ENCODE results near the gene TMEM236.

TMEM236 gene

DNA sequence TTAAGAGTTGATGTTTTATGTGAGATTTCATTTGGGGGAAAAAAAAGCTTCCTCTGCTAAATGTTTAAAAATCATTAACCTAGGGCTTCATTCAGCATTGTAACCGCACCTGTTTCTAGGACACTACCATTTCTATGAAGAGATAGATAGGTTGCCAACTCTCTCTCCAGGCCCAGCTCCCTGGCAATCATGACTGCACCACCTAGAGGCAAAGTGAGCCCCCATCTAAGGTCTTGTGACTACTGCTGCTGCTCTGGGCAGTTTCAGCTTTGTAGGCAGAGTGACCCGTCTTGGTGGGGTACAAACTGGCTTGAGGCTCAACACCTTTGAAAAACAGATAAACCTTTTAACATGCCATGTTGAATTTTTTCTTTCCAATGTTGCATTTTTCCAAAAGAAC is 29.9 kb downstream of the TMEM236 start:
- Histone ChIP-seq H3K36me3 (ENCODE audit: control insufficient read depth in 1 of 2, insufficient read depth in 2 of 2, low read length in 2 of 2) (no peaks in the 10 kb centered on the region), H2BK5ac (ENCODE audit: low read depth, low read length, poor library complexity) (no peak overlapping the region), H2AFZ (ENCODE audit: insufficient read depth, low read length, poor library complexity) (no peak overlapping the region), H3K4me3 (ENCODE audit: low read depth, low read length) (no peak overlapping the region), H3K27ac (ENCODE audit: low read depth, low read length) (no peak overlapping the region), H2BK120ac (ENCODE audit: insufficient read depth, low read length, poor library complexity) (no peak overlapping the region), H3K9ac (ENCODE audit: low read length) (no peak overlapping the region), H4K8ac (ENCODE audit: low read depth, low read length) (no peak overlapping the region), H3K79me1 (ENCODE audit: low read length) (no peaks in the 10 kb centered on the region), H3K79me2 (ENCODE audit: control insufficient read depth, insufficient read depth, low read length, poor library complexity) (no peaks in the 10 kb centered on the region), H3K4ac (ENCODE audit: low read depth, low read length) (no peak overlapping the region), H3K27me3 (ENCODE audit: insufficient read depth, low read length) (no peaks in the 10 kb centered on the region), H3K23ac (ENCODE audit: low read length) (no peak overlapping the region), H3K9me3 (ENCODE audit: insufficient read depth, low read depth, low read length) (no peaks in the 10 kb centered on the region), H3K4me1 (ENCODE audit: control insufficient read depth in 1 of 2, insufficient read depth in 2 of 2, low read length in 2 of 2) (peaks cover 0 to 6% of the 10 kb centered on the region in 2 experiments), H3K18ac (ENCODE audit: low read length) (no peak overlapping the region), H2AK5ac (ENCODE audit: low read length) (no peak overlapping the region), H3K4me2 (ENCODE audit: low read length) (no peak overlapping the region), H4K91ac (ENCODE audit: low read depth, low read length) (no peak overlapping the region), H3K14ac (ENCODE audit: low read length) (no peak overlapping the region), H2BK12ac (ENCODE audit: low read length) (no peak overlapping the region), H4K12ac (ENCODE audit: low read depth, low read length) (no peak overlapping the region)
- WGBS (ENCODE audit: extremely low coverage, insufficient coverage, insufficient read length), result no CpG with 5 or more reads among the region's 2 CpGs
- DNase-seq, result no peak

DNA sequence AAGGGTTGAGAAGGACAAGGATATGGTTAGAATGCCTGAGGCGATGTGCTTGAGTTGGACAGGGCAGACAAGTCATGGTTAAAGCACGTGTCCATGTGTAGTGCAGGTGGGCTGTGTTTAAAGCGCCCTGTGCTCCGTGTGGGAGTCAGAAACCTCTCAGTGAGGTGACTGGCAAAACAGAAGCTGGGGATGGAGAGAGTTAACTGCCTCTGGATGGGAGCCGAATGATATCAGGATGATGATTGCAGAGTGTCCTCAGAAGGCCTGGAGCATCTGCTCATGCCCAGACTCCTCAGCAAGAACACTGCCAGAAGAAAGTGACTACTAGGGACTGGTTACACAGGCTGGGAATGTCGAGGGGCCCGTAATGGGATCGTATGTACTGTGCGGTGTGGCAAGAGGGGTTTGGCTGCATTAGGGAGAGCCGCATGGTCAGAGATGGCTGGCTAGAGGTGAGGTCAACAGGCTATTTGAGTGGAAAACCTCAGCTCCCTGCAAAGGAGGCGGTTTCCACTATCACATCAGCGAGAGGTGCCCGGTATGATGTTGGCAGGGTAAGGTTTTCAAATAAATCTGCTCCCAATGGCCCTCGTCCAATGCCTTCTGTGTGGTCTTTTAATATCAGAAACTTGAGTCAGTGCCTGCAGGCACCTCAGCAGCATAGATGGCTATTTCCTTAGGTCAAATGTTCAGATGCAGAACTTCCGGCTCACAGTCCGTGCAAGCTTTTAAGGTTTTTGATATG is 31.1 kb downstream of the TMEM236 start:
- Histone ChIP-seq H2BK5ac (ENCODE audit: low read depth, low read length, poor library complexity) (no peak overlapping the region), H3K27me3 (ENCODE audit: insufficient read depth, low read length) (no peaks in the 10 kb centered on the region), H4K91ac (ENCODE audit: low read depth, low read length) (no peak overlapping the region), H3K27ac (ENCODE audit: low read depth, low read length) (no peak overlapping the region), H3K18ac (ENCODE audit: low read length) (no peak overlapping the region), H3K14ac (ENCODE audit: low read length) (no peak overlapping the region), H3K4me3 (ENCODE audit: low read depth, low read length) (no peak overlapping the region), H3K9me3 (ENCODE audit: insufficient read depth, low read depth, low read length) (no peaks in the 10 kb centered on the region), H4K8ac (ENCODE audit: low read depth, low read length) (no peak overlapping the region), H3K36me3 (ENCODE audit: control insufficient read depth in 1 of 2, insufficient read depth in 2 of 2, low read length in 2 of 2) (no peaks in the 10 kb centered on the region), H4K12ac (ENCODE audit: low read depth, low read length) (no peak overlapping the region), H3K9ac (ENCODE audit: low read length) (no peak overlapping the region), H3K4ac (ENCODE audit: low read depth, low read length) (no peak overlapping the region), H2BK12ac (ENCODE audit: low read length) (no peak overlapping the region), H3K79me2 (ENCODE audit: control insufficient read depth, insufficient read depth, low read length, poor library complexity) (no peaks in the 10 kb centered on the region), H3K4me2 (ENCODE audit: low read length) (no peak overlapping the region), H3K23ac (ENCODE audit: low read length) (no peak overlapping the region), H2BK120ac (ENCODE audit: insufficient read depth, low read length, poor library complexity) (no peak overlapping the region), H2AFZ (ENCODE audit: insufficient read depth, low read length, poor library complexity) (no peak overlapping the region), H3K79me1 (ENCODE audit: low read length) (peaks cover 4% of the 10 kb centered on the region), H3K4me1 (ENCODE audit: control insufficient read depth in 1 of 2, insufficient read depth in 2 of 2, low read length in 2 of 2) (peaks cover 4 to 12% of the 10 kb centered on the region in 2 experiments), H2AK5ac (ENCODE audit: low read length) (no peak overlapping the region)
- no CpG with 5 or more reads among the region's 16 CpGs for WGBS (ENCODE audit: extremely low coverage, insufficient coverage, insufficient read length)
- DNase-seq, result peak; percentile 33 to 83

GRCh38 chr10:17783751-17784150 is 31.8 kb downstream of the TMEM236 start:
- H3K18ac ChIP-seq (ENCODE audit: low read length), result no peak overlapping the region
- H4K91ac ChIP-seq (ENCODE audit: low read depth, low read length), result no peak overlapping the region
- no peak overlapping the region for H4K8ac ChIP-seq (ENCODE audit: low read depth, low read length)
- no peaks in the 10 kb centered on the region for H3K27me3 ChIP-seq (ENCODE audit: insufficient read depth, low read length)
- no peak overlapping the region for H2AFZ ChIP-seq (ENCODE audit: insufficient read depth, low read length, poor library complexity)
- no peak overlapping the region for H2BK120ac ChIP-seq (ENCODE audit: insufficient read depth, low read length, poor library complexity)
- H3K79me1 ChIP-seq (ENCODE audit: low read length), result peaks cover 4% of the 10 kb centered on the region
- no peak overlapping the region for H3K27ac ChIP-seq (ENCODE audit: low read depth, low read length)
- peak in 1 of 2 donors; percentile 31 for DNase-seq
- no peak overlapping the region for H3K23ac ChIP-seq (ENCODE audit: low read length)
- H2BK12ac ChIP-seq (ENCODE audit: low read length), result no peak overlapping the region
- no CpG with 5 or more reads among the region's 1 CpG for WGBS (ENCODE audit: extremely low coverage, insufficient coverage, insufficient read length)
- no peak overlapping the region for H3K4me3 ChIP-seq (ENCODE audit: low read depth, low read length)
- no peak overlapping the region for H2AK5ac ChIP-seq (ENCODE audit: low read length)
- no peak overlapping the region for H3K4ac ChIP-seq (ENCODE audit: low read depth, low read length)
- H3K36me3 ChIP-seq (ENCODE audit: control insufficient read depth in 1 of 2, insufficient read depth in 2 of 2, low read length in 2 of 2), result no peaks in the 10 kb centered on the region
- H3K4me2 ChIP-seq (ENCODE audit: low read length), result no peak overlapping the region
- H3K14ac ChIP-seq (ENCODE audit: low read length), result no peak overlapping the region
- H3K4me1 ChIP-seq (ENCODE audit: control insufficient read depth in 1 of 2, insufficient read depth in 2 of 2, low read length in 2 of 2), result peaks cover 4 to 13% of the 10 kb centered on the region in 2 experiments
- H3K9me3 ChIP-seq (ENCODE audit: insufficient read depth, low read depth, low read length), result no peaks in the 10 kb centered on the region
- H3K79me2 ChIP-seq (ENCODE audit: control insufficient read depth, insufficient read depth, low read length, poor library complexity), result no peaks in the 10 kb centered on the region
- no peak overlapping the region for H2BK5ac ChIP-seq (ENCODE audit: low read depth, low read length, poor library complexity)
- H3K9ac ChIP-seq (ENCODE audit: low read length), result no peak overlapping the region
- no peak overlapping the region for H4K12ac ChIP-seq (ENCODE audit: low read depth, low read length)

GRCh38 chr10:17784688-17785087 is 32.7 kb downstream of the TMEM236 start:
- Histone ChIP-seq H3K79me2 (ENCODE audit: control insufficient read depth, insufficient read depth, low read length, poor library complexity) (no peaks in the 10 kb centered on the region), H3K9me3 (ENCODE audit: insufficient read depth, low read depth, low read length) (no peaks in the 10 kb centered on the region), H3K4ac (ENCODE audit: low read depth, low read length) (no peak overlapping the region), H4K12ac (ENCODE audit: low read depth, low read length) (no peak overlapping the region), H3K9ac (ENCODE audit: low read length) (no peak overlapping the region), H3K27me3 (ENCODE audit: insufficient read depth, low read length) (no peaks in the 10 kb centered on the region), H2BK5ac (ENCODE audit: low read depth, low read length, poor library complexity) (no peak overlapping the region), H3K27ac (ENCODE audit: low read depth, low read length) (no peak overlapping the region), H3K23ac (ENCODE audit: low read length) (no peak overlapping the region), H4K91ac (ENCODE audit: low read depth, low read length) (no peak overlapping the region), H4K8ac (ENCODE audit: low read depth, low read length) (no peak overlapping the region), H2AK5ac (ENCODE audit: low read length) (no peak overlapping the region), H3K79me1 (ENCODE audit: low read length) (peaks cover 4% of the 10 kb centered on the region), H2AFZ (ENCODE audit: insufficient read depth, low read length, poor library complexity) (no peak overlapping the region), H2BK12ac (ENCODE audit: low read length) (no peak overlapping the region), H2BK120ac (ENCODE audit: insufficient read depth, low read length, poor library complexity) (no peak overlapping the region), H3K4me2 (ENCODE audit: low read length) (no peak overlapping the region), H3K18ac (ENCODE audit: low read length) (no peak overlapping the region), H3K4me3 (ENCODE audit: low read depth, low read length) (no peak overlapping the region), H3K4me1 (ENCODE audit: control insufficient read depth in 1 of 2, insufficient read depth in 2 of 2, low read length in 2 of 2) (peaks cover 4 to 16% of the 10 kb centered on the region in 2 experiments), H3K36me3 (ENCODE audit: control insufficient read depth in 1 of 2, insufficient read depth in 2 of 2, low read length in 2 of 2) (no peaks in the 10 kb centered on the region), H3K14ac (ENCODE audit: low read length) (no peak overlapping the region)
- DNase-seq, result no peak
- no CpG with 5 or more reads among the region's 3 CpGs for WGBS (ENCODE audit: extremely low coverage, insufficient coverage, insufficient read length)

All from trophoblast cell (in vitro differentiated cells and primary cell).